HCT116 (cell line): ENCODE data around the gene MINAR2. TPM values are rescaled to one million over a fixed set of nuclear protein-coding genes. Genes with fewer than 3 reads are reported as not detected.

ENCODE experiments used
- ATAC-seq: fragments of 200-7000 bp; cut with Tn5 transposase; 2 replicates; pipeline ENCODE4 v1.9.1; 2020; ENCODE audit warnings: mild to moderate bottlenecking, moderate library complexity
- BruUV-seq: library from RNA; stranded (reverse); fragments of 400-500 nt; replicated peaks from 2 replicates; lab custom pipeline; 2021; lab: Mats Ljungman, UMichigan
- CTCF ChIA-PET: fragments of 300-600 bp; sonication (Branson Sonifier 250); formaldehyde crosslinking; loops from one replicate; lab custom pipeline; 2021; ENCODE audit warnings: antibody characterized with exemption; lab: Charles Lee
- POLR2A ChIA-PET: fragments of 300-600, 350-600 bp; sonication (Branson Sonifier 250); formaldehyde crosslinking; loops from one replicate; lab custom pipeline; 2021; ENCODE audit warnings: antibody characterized with exemption; lab: Charles Lee
- RAD21 ChIA-PET, 2 experiments: fragments of 300-600 bp; sonication (Branson Sonifier 250); formaldehyde crosslinking; loops; one replicate each; lab custom pipeline; 2023; ENCODE audit warnings: low total read pairs in 2 of 2; ENCODE audit not compliant: uncharacterized antibody in 2 of 2, unreplicated experiment in 2 of 2, low non-redundant PET in 1 of 2; lab: Charles Lee
- DNase-seq: peaks from one replicate; pipeline ENCODE4 v3.0.0-alpha.2; 2010; ENCODE audit warnings: low read depth, low spot score
- H2AFZ ChIP-seq: fragments of 200-600 bp; shearing (Covaris generic), sonication (generic); 2 replicates; pipeline ENCODE4 v1.6.1; 2017; ENCODE audit warnings: low read depth, mixed run types, mixed read lengths, antibody characterized with exemption, low read length; ENCODE audit not compliant: poor library complexity, severe bottlenecking
- H3K27ac ChIP-seq: 2 replicates; pipeline ENCODE4 v1.5.1; 2012; ENCODE audit warnings: low read depth, low read length
- H3K27me3 ChIP-seq: fragments of 200-600 bp; sonication (generic); 2 replicates; pipeline ENCODE4 v1.6.1; 2016; ENCODE audit warnings: mixed run types, low read length, mixed read lengths; ENCODE audit not compliant: insufficient read depth
- H3K36me3 ChIP-seq, 2 experiments: fragments of 200-500 bp in 1 of 2; fragments of 200-600 bp in 1 of 2; sonication (Bioruptor generic) in 1 of 2; sonication (generic) in 1 of 2; 2 replicates each; pipeline versions ENCODE4 v1.5.1 to v1.6.1; 2014 to 2016; ENCODE audit warnings: low read length in 2 of 2, inconsistent platforms in 1 of 2, mixed read lengths in 1 of 2, mixed run types in 1 of 2; ENCODE audit not compliant: insufficient read depth in 2 of 2, control insufficient read depth in 1 of 2
- H3K4me1 ChIP-seq, 2 experiments: fragments of 200-600 bp in 1 of 2; sonication (generic) in 1 of 2; 2 replicates each; pipeline versions ENCODE4 v1.5.1 to v1.6.1; 2012 to 2017; ENCODE audit warnings: low read length in 2 of 2, inconsistent platforms in 1 of 2, mild to moderate bottlenecking in 1 of 2, mixed read lengths in 1 of 2, mixed run types in 1 of 2, moderate library complexity in 1 of 2; ENCODE audit not compliant: insufficient read depth in 2 of 2, control insufficient read depth in 1 of 2
- H3K4me2 ChIP-seq: fragments of 200-600 bp; sonication (generic); 2 replicates; pipeline ENCODE4 v1.6.1; 2017; ENCODE audit warnings: mixed run types, low read length, mixed read lengths
- H3K4me3 ChIP-seq, 2 experiments: fragments of 200-600 bp in 1 of 2; sonication (generic) in 1 of 2; replicated peaks in 1 of 2; 2 replicates each; pipeline ENCODE4 v1.5.1; 2011 to 2016; ENCODE audit warnings: low read length in 2 of 2, control low read depth in 1 of 2, low read depth in 1 of 2, mild to moderate bottlenecking in 1 of 2, mixed read lengths in 1 of 2, mixed run types in 1 of 2
- H3K79me2 ChIP-seq: fragments of 200-600 bp; sonication (generic); 2 replicates; pipeline ENCODE4 v1.6.1; 2017; ENCODE audit warnings: mild to moderate bottlenecking, mixed run types, low read length, moderate library complexity, mixed read lengths; ENCODE audit not compliant: insufficient read depth
- H3K9ac ChIP-seq: fragments of 200-600 bp; sonication (generic); 2 replicates; pipeline ENCODE4 v1.6.1; 2016; ENCODE audit warnings: low read length, mixed read lengths
- H3K9me2 ChIP-seq: fragments of 200-600 bp; sonication (generic), shearing (Covaris generic); 2 replicates; pipeline ENCODE4 v1.6.1; 2017; ENCODE audit warnings: mixed run types, mild to moderate bottlenecking, moderate library complexity; ENCODE audit not compliant: insufficient read depth
- H3K9me3 ChIP-seq, 2 experiments: fragments of 200-500 bp in 1 of 2; fragments of 200-600 bp in 1 of 2; sonication (Bioruptor generic) in 1 of 2; sonication (generic) in 1 of 2; 2 replicates each; pipeline ENCODE4 v1.6.1; 2014 to 2017; ENCODE audit warnings: low read length in 2 of 2, mixed read lengths in 2 of 2, inconsistent platforms in 1 of 2, low read depth in 1 of 2, mild to moderate bottlenecking in 1 of 2, mixed run types in 1 of 2, moderate library complexity in 1 of 2; ENCODE audit not compliant: control insufficient read depth in 1 of 2, insufficient read depth in 1 of 2
- H4K20me1 ChIP-seq: fragments of 200-600 bp; sonication (generic), shearing (Covaris generic); 2 replicates; pipeline ENCODE4 v1.6.1; 2017; ENCODE audit warnings: mixed run types, mild to moderate bottlenecking, moderate library complexity; ENCODE audit not compliant: insufficient read depth
- EGR1 ChIP-seq: IDR thresholded peaks from 2 replicates; pipeline ENCODE4 v1.6.1; 2012; ENCODE audit warnings: low read depth
- ELF1 ChIP-seq: IDR thresholded peaks from 2 replicates; pipeline ENCODE4 v1.6.1; 2012; ENCODE audit warnings: low read depth, borderline replicate concordance
- EZH2phosphoT487 ChIP-seq: fragments of 200-600 bp; IDR thresholded peaks from 2 replicates; pipeline ENCODE4 v1.6.1; 2018; ENCODE audit warnings: antibody characterized with exemption, borderline replicate concordance
- JUND ChIP-seq: IDR thresholded peaks from 2 replicates; pipeline ENCODE4 v1.6.1; 2012
- POLR2AphosphoS5 ChIP-seq: IDR thresholded peaks from 2 replicates; pipeline ENCODE4 v1.6.1; 2011; ENCODE audit warnings: mild to moderate bottlenecking, low read depth, low read length, moderate library complexity
- RAD21 ChIP-seq: IDR thresholded peaks from 2 replicates; pipeline ENCODE4 v1.6.1; 2012; ENCODE audit warnings: low read depth, mild to moderate bottlenecking
- SIN3A ChIP-seq: IDR thresholded peaks from 2 replicates; pipeline ENCODE4 v1.6.1; 2012; ENCODE audit warnings: low read depth
- ZFX ChIP-seq: fragments of 450-650 bp; IDR thresholded peaks from 2 replicates; pipeline ENCODE4 v1.6.1; 2017
- ZNF274 ChIP-seq: fragments of 200-500 bp; sonication (Bioruptor generic); IDR thresholded peaks from 2 replicates; pipeline ENCODE4 v1.6.1; 2014; ENCODE audit warnings: mild to moderate bottlenecking, low read depth, low read length, inconsistent platforms
- intact Hi-C: fragments of 100-400 bp; cut with micrococcal nuclease; formaldehyde crosslinking; loops from 2 replicates; pipeline ENCODE4 v1.10.0; 2022
- total RNA-seq: library from RNA; stranded (reverse); gene quantifications from one replicate; pipeline ENCODE4 v1.2.1, GENCODE V29; 2021; ENCODE audit not compliant: unreplicated experiment
- TF ChIP-seq, protein P1 (sequence below): IDR thresholded peaks from 2 replicates; pipeline ENCODE4 v1.6.1; 2012; ENCODE audit warnings: low read depth
- TF ChIP-seq, protein P2 (sequence below), 3 experiments: fragments of 200-600 bp in 1 of 3; sonication (generic) in 1 of 3; IDR thresholded peaks in 2 of 3; conservative IDR thresholded peaks in 1 of 3; 2 replicates each; pipeline ENCODE4 v1.5.1; 2012 to 2017; ENCODE audit warnings: low read depth in 2 of 3, low read length in 2 of 3, antibody characterized with exemption in 1 of 3, borderline replicate concordance in 1 of 3, control low read depth in 1 of 3, mild to moderate bottlenecking in 1 of 3, mixed read lengths in 1 of 3, mixed run types in 1 of 3, moderate library complexity in 1 of 3; ENCODE audit not compliant: insufficient read depth in 1 of 3
- TF ChIP-seq, protein P3 (sequence below): IDR thresholded peaks from 2 replicates; pipeline ENCODE4 v1.6.1; 2011; ENCODE audit warnings: mild to moderate bottlenecking, low read length, moderate library complexity; ENCODE audit not compliant: insufficient replicate concordance; ENCODE audit errors: extremely low read depth
- TF ChIP-seq, protein P4 (sequence below): IDR thresholded peaks from 2 replicates; pipeline ENCODE4 v1.6.1; 2012

MINAR2 gene
- total RNA-seq, 1 experiment from 2014 or later, result not detected

DNA sequence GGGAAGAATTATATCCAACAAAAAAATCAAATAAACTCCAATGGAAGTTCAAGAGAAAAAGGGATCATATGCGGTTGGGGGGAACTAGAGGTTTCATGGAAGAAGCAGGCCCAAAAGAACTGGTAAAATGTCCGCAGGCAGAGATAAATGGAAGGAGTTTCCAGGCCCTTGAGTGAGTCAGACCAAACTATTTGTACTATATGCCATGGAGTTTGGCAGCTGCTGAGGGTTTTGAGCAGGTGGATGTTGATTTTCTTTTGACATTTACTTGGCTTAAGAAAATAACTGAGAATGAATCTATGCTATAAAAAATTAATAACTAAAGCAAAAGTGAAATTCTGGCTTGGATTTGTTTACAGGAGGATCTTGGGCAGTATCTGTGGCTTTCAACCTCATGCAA lies 33.7 kb downstream of the MINAR2 start:
- no peaks in the 10 kb centered on the region for H3K4me1 ChIP-seq
- H3K79me2 ChIP-seq, result no peaks in the 10 kb centered on the region
- H4K20me1 ChIP-seq, result no peaks in the 10 kb centered on the region
- no peaks in the 10 kb centered on the region for H3K9me3 ChIP-seq
- H3K9ac ChIP-seq, result no peak overlapping the region
- H3K9me2 ChIP-seq, result 0 out of 2 replicates have a peak, but pooled peaks cover 1% of the 10 kb centered on the region
- no peaks in the 10 kb centered on the region for H3K36me3 ChIP-seq
- H3K4me3 ChIP-seq, result no peak overlapping the region
- CTCF ChIA-PET, result no interaction called here
- no peak overlapping the region for H3K27ac ChIP-seq
- H3K27me3 ChIP-seq, result no peaks in the 10 kb centered on the region
- H3K4me2 ChIP-seq, result no peak overlapping the region
- no peak overlapping the region for H2AFZ ChIP-seq
- intact Hi-C loops, result no loop called here
- DNase-seq (no peak), ATAC-seq (no peak)
- no peak for TF ChIP-seq RAD21
- TF ChIP-seq, protein P1, sequence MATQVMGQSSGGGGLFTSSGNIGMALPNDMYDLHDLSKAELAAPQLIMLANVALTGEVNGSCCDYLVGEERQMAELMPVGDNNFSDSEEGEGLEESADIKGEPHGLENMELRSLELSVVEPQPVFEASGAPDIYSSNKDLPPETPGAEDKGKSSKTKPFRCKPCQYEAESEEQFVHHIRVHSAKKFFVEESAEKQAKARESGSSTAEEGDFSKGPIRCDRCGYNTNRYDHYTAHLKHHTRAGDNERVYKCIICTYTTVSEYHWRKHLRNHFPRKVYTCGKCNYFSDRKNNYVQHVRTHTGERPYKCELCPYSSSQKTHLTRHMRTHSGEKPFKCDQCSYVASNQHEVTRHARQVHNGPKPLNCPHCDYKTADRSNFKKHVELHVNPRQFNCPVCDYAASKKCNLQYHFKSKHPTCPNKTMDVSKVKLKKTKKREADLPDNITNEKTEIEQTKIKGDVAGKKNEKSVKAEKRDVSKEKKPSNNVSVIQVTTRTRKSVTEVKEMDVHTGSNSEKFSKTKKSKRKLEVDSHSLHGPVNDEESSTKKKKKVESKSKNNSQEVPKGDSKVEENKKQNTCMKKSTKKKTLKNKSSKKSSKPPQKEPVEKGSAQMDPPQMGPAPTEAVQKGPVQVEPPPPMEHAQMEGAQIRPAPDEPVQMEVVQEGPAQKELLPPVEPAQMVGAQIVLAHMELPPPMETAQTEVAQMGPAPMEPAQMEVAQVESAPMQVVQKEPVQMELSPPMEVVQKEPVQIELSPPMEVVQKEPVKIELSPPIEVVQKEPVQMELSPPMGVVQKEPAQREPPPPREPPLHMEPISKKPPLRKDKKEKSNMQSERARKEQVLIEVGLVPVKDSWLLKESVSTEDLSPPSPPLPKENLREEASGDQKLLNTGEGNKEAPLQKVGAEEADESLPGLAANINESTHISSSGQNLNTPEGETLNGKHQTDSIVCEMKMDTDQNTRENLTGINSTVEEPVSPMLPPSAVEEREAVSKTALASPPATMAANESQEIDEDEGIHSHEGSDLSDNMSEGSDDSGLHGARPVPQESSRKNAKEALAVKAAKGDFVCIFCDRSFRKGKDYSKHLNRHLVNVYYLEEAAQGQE, result no peak
- TF ChIP-seq POLR2AphosphoS5, result no peak
- no peak for TF ChIP-seq ELF1
- no TSS peak for BruUV-seq
- RAD21 ChIA-PET, result no interaction called here
- POLR2A ChIA-PET, result no interaction called here

DNA sequence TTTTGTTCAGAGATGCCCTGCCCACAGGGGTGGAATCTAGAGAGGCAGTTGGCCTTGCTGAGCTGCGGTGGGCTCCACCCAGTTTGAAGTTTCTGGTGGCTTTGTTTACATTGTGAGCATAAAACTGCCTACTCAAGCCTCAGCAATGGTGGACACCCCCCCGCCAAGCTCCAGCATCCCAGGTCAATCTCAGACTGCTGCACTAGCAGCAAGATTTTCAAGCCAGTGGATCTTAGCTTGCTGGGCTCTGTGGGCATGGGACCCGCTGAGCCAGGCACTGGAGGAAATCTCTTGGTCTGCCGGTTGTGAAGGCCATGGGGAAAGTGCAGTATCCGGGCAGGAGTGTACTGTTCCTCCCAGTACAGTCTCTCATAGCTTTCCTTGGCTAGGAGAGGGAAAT lies 55.5 kb downstream of the MINAR2 start:
- no peak for ATAC-seq
- intact Hi-C loops, result no loop called here
- Histone ChIP-seq H3K4me1 (no peaks in the 10 kb centered on the region), H3K36me3 (no peaks in the 10 kb centered on the region), H3K27me3 (no peaks in the 10 kb centered on the region), H3K9me3 (no peaks in the 10 kb centered on the region), H3K27ac (no peak overlapping the region), H2AFZ (no peak overlapping the region), H3K4me2 (no peak overlapping the region), H3K79me2 (no peaks in the 10 kb centered on the region), H3K9me2 (no peaks in the 10 kb centered on the region), H4K20me1 (no peaks in the 10 kb centered on the region), H3K4me3 (no peak overlapping the region), H3K9ac (no peak overlapping the region)
- RAD21 ChIA-PET, result no interaction called here
- BruUV-seq, result no TSS peak
- DNase-seq, result no peak
- POLR2A ChIA-PET, result no interaction called here
- CTCF ChIA-PET, result interaction anchor here (0.8 kb wide), 1 partner anchor 32 kb away, joined by 3 read pairs; no protein-coding TSS in a partner anchor
- TF ChIP-seq, protein P2, sequence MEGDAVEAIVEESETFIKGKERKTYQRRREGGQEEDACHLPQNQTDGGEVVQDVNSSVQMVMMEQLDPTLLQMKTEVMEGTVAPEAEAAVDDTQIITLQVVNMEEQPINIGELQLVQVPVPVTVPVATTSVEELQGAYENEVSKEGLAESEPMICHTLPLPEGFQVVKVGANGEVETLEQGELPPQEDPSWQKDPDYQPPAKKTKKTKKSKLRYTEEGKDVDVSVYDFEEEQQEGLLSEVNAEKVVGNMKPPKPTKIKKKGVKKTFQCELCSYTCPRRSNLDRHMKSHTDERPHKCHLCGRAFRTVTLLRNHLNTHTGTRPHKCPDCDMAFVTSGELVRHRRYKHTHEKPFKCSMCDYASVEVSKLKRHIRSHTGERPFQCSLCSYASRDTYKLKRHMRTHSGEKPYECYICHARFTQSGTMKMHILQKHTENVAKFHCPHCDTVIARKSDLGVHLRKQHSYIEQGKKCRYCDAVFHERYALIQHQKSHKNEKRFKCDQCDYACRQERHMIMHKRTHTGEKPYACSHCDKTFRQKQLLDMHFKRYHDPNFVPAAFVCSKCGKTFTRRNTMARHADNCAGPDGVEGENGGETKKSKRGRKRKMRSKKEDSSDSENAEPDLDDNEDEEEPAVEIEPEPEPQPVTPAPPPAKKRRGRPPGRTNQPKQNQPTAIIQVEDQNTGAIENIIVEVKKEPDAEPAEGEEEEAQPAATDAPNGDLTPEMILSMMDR (IDR thresholded peaks at IDR 0.05 in 2 of 3, conservative IDR thresholded peaks at IDR 0.05 in 1 of 3; ENCODE audit: borderline replicate concordance in 1 of 3, insufficient read depth in 1 of 3, low read depth in 2 of 3, low read length in 2 of 3), result no peak
- no peak for TF ChIP-seq ZNF274
- TF ChIP-seq, protein P3, sequence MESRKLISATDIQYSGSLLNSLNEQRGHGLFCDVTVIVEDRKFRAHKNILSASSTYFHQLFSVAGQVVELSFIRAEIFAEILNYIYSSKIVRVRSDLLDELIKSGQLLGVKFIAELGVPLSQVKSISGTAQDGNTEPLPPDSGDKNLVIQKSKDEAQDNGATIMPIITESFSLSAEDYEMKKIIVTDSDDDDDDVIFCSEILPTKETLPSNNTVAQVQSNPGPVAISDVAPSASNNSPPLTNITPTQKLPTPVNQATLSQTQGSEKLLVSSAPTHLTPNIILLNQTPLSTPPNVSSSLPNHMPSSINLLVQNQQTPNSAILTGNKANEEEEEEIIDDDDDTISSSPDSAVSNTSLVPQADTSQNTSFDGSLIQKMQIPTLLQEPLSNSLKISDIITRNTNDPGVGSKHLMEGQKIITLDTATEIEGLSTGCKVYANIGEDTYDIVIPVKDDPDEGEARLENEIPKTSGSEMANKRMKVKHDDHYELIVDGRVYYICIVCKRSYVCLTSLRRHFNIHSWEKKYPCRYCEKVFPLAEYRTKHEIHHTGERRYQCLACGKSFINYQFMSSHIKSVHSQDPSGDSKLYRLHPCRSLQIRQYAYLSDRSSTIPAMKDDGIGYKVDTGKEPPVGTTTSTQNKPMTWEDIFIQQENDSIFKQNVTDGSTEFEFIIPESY, result no peak
- no peak for TF ChIP-seq RAD21
- no peak for TF ChIP-seq ZFX
- TF ChIP-seq SIN3A, result no peak
- no peak for TF ChIP-seq EGR1
- TF ChIP-seq, protein P4, sequence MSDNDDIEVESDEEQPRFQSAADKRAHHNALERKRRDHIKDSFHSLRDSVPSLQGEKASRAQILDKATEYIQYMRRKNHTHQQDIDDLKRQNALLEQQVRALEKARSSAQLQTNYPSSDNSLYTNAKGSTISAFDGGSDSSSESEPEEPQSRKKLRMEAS, result no peak
- TF ChIP-seq EZH2phosphoT487, result no peak
- no peak for TF ChIP-seq JUND
- no peak for TF ChIP-seq ELF1
